Heart left ventricle (tissue), 13 donors: ENCODE measurements around the gene GPX7.

Experiments used
- CTCF ChIP-seq, 12 donors: fragments of 200-600 bp; sonication (generic) in 4 of 12; IDR thresholded peaks; one replicate each; pipeline versions ENCODE4 v1.5.0 to v1.8.0; 2018 to 2022; ENCODE audit warnings: antibody characterized with exemption in 12 of 12, mild to moderate bottlenecking in 5 of 12
- POLR2A ChIP-seq, 2 donors: fragments of 450-650 bp; IDR thresholded peaks; one replicate each; pipeline ENCODE4 v1.6.1; 2017; ENCODE audit warnings: antibody characterized with exemption in 2 of 2, mild to moderate bottlenecking in 2 of 2, moderate library complexity in 2 of 2
- donor health status: ischemic (EF 13 %, LVEDD 7.1; RV severe dilation, severe dysfunction).
- donor health status: DM: no; HTN: yes; CAD: no.
- donor health status: DM: no; HTN: no; CAD: no.
- donor health status: ischemic (EF 25% LVEDD 6.9; RV normal size, moderate dysfunction).
- donor health status: ischemic (EF 25% LVEDD 5.7; RV mildly dilated, moderate dysfunction).
- donor health status: ischemic (EF 35%, LVEDD 5.7; RV mildly dilated, moderate dysfunction).
- donor health status: nonischemic (EF 11% LVEDD 7.7; RV severe dilation, severe dysfunction).
- donor health status: DM: yes; HTN: yes; CAD: no.
- donor health status: PGD.
- donor health status: ischemic (EF 29% LVEDD 5.4; RV normal size, mild dysfunction).
- donor health status: nonischemic (EF 23%, LVEDD 6.1; RV moderate dilation, normal function).

DNA sequence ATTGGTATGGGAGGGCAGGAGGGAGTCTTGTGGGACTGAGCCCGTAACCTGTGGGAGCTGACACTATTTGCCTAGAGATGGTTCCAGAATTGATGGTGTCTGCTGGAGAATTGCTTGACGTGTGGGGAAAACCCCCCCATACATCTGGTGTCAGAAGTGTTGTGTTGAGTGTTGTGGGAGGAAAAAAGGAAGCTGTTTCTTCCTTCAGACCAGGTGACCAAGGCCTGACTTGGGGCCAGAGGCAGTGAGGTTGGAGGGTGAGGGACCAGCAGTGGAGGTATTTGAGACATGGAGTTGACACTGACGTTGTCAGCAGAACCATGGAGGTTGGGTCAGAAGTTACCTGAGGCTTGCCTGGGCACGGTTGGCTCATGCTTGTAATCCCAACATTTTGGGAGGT, 39.1 kb downstream of the GPX7 start:
- TF ChIP-seq CTCF (IDR thresholded peaks at IDR 0.05) (no peak), POLR2A (IDR thresholded peaks at IDR 0.05) (no peak)
